Epithelial cell of proximal tubule (primary cell): ENCODE results near the gene TRIM14. TPM values are rescaled to one million over a fixed set of nuclear protein-coding genes. Genes with fewer than 3 reads are reported as not detected.

ENCODE experiments used
- DNase-seq: peaks from one replicate; pipeline ENCODE4 v3.0.0-alpha.2; 2011; ENCODE audit warnings: low read depth
- H3K4me3 ChIP-seq: 2 replicates; pipeline ENCODE4 v1.5.1; 2011; ENCODE audit warnings: low read depth, mild to moderate bottlenecking, low read length
- CTCF ChIP-seq: conservative IDR thresholded peaks from 2 replicates; pipeline ENCODE4 v1.5.1; 2012; ENCODE audit warnings: low read depth, mild to moderate bottlenecking, low read length
- total RNA-seq: library from RNA; depleted of rRNA; stranded (reverse); fragments of >200 nt; gene quantifications from 2 replicates; pipeline ENCODE4 v1.2.3, GENCODE V29; 2015

TRIM14 gene
- total RNA-seq, 1 donor from 2014 or later, result 8.1 TPM

GRCh38 chr9:98049288-98050072, 69.5 kb downstream of the TRIM14 start:
- no peak for DNase-seq
- TF ChIP-seq CTCF, result no peak
- H3K4me3 ChIP-seq, result no peak overlapping the region

- no peak for TF ChIP-seq CTCF
- DNase-seq, result no peak
- H3K4me3 ChIP-seq, result no peak overlapping the region
Measured at GRCh38 chr9:98047002-98047401, 72.0 kb downstream of the TRIM14 start.

GRCh38 chr9:98046180-98046543, 72.9 kb downstream of the TRIM14 start:
- DNase-seq, result no peak
- TF ChIP-seq CTCF, result no peak
- no peak overlapping the region for H3K4me3 ChIP-seq

GRCh38 chr9:98045234-98046179, 73.5 kb downstream of the TRIM14 start:
- no peak for DNase-seq
- H3K4me3 ChIP-seq, result no peak overlapping the region
- TF ChIP-seq CTCF, result no peak

GRCh38 chr9:98043915-98044314, 75.1 kb downstream of the TRIM14 start:
- no peak for TF ChIP-seq CTCF
- H3K4me3 ChIP-seq, result no peak overlapping the region
- DNase-seq, result no peak

GRCh38 chr9:98040212-98040611, 78.8 kb downstream of the TRIM14 start:
- no peak overlapping the region for H3K4me3 ChIP-seq
- no peak for DNase-seq
- TF ChIP-seq CTCF, result no peak
